ENCODE data around the gene LMTK2.

Gene LMTK2

DNA sequence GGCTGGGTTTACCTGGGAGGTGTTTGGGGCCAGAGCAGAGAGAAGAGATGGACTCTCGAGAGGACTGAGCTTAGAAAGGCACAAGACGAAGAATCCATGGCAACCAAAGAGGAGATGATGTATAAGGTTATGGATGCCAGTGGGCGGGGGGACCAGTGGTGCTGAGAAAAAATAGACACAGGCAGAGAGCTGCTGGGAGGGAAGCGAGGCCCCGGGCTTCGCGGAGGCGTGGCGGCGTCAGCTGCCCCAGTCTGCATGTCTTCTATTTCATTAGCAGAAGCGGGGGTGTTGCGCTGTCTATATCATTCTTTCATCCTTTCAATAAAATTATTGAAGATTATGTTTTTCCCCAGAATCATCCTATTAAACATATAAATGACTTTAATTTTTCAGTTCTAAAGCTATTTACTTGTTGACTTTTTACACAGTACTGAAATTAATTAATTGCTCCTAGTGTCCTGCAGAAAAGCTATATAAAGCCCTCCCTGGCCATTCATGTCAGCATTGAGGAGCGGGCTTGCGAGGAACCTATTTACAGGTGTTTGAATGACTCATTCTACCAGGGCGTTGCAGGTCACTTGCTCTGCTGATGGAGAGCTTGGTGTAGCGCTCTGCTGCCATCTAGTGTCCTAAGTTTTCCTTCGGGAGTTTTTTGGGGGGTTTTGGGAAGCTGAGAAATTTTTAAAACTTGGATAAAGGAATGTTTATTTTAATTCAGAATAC is 61.7 kb downstream of the LMTK2 start:
- Mint-ChIP-seq H3K27me3 (no peaks in the 10 kb centered on the region), H3K4me1 (ENCODE audit: low read depth) (peaks cover 6% of the 10 kb centered on the region), H3K27ac (no peak overlapping the region), H3K9me3 (no peaks in the 10 kb centered on the region), H3K36me3 (ENCODE audit: low read depth) (peaks cover 28% of the 10 kb centered on the region), H3K4me3 (no peak overlapping the region)
- DNase-seq: peak; percentile 51

DNA sequence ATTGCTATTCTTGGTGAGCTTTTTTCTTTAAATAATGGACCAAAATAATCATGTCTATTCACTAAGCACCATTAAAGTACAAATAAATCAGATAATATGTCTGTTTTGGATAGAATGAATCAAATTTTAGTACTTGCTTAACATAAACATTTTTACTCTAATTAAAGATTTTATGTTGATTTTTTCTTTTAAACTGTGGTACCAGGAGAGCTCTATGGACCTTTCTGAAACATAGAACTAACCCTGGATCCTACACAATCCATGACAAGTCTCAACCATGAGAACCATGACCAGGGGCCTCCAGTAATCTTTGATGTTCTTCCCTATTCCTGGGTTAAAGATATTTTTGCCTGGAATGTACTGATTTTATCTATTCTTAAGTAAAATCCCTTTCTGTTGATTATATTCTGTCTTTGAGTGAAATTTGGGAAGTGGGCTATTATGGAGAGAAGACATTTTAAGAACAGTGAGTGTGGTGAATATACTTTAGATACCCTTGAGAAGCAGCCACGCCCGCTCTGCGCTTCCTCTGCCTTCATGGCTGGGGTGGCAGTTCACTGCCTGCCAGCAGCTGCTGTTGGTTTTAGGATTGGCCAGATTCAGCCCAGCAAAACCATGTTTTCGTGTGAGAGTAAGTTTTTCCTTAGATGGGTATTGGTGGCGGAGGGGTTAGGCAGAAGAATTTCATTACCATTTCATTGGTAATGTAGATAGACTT is 62.4 kb downstream of the LMTK2 start:
- H3K27me3 Mint-ChIP-seq: no peaks in the 10 kb centered on the region
- H3K4me1 Mint-ChIP-seq (ENCODE audit: low read depth): peaks cover 6% of the 10 kb centered on the region
- no peak for DNase-seq
- H3K4me3 Mint-ChIP-seq: no peak overlapping the region
- H3K9me3 Mint-ChIP-seq: no peaks in the 10 kb centered on the region
- H3K36me3 Mint-ChIP-seq (ENCODE audit: low read depth): peaks cover 29% of the 10 kb centered on the region
- H3K27ac Mint-ChIP-seq: no peak overlapping the region

- Mint-ChIP-seq H3K36me3 (ENCODE audit: low read depth) (peaks cover 46% of the 10 kb centered on the region), H3K9me3 (no peaks in the 10 kb centered on the region), H3K4me1 (ENCODE audit: low read depth) (peaks cover 6% of the 10 kb centered on the region), H3K27ac (no peak overlapping the region), H3K27me3 (no peaks in the 10 kb centered on the region), H3K4me3 (no peak overlapping the region)
- DNase-seq: no peak
Observed at GRCh38 chr7:98170966-98171365, 64.3 kb downstream of the LMTK2 start.

DNA sequence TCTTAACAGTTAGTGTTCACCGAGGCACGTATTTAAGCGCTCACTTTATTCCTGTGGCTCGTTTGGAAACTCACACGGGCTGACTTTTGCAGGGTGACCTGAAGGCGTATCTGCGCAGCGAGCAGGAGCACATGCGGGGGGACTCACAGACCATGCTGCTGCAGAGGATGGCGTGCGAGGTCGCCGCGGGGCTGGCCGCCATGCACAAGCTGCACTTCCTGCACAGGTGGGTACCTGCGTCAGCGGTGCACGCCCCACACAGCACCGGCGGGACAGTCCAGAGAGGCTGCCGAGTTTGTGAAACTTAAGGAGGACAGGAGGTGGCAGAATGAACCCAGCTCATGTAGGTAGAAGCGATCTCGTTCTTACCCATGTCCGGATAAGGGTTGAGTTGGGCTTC is 64.8 kb downstream of the LMTK2 start:
- peaks cover 6% of the 10 kb centered on the region for H3K4me1 Mint-ChIP-seq (ENCODE audit: low read depth)
- peaks cover 50% of the 10 kb centered on the region for H3K36me3 Mint-ChIP-seq (ENCODE audit: low read depth)

DNA sequence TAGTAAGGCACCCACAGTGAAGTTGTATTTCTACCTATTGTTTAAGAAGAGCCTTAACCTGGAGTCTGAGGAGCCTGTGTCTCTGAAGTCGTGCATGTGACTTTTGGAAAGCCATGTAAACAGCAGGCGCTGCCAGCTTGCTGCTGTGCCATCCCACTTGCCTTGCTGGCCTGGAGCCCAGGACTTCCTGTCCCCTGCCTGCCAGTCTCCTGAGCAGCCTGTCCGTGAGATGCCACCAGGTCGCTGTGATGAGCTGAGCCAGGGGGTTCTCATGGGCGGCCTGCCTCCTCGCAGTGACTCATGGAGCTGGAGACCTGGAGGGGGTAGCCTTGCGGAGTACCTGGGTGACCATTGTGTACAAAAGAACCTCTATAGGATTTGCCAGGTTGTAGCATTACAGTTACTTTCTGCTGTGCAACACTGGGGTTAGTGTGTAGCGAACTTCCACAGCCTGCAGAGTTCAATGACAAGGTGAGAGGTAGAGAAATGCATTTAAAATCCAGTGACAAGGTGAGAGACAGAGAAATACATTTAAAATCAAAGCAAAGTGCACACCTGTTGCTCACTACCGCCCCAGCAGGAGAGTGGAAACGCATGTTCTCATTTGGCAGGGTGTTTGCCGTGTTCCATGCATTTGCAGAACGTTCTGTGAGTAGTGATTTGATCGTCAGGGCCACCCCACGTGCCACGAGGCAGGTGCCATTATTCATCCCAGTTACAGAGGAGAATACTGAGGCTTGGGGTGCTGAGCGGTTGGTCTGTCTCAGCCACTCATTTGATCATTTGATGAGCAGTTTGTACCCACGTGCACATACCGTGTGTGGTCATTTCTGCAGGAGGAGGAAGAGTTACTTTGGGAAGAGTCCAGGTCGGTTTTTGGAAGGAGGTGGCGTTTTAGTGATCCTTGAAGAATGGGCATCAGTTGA is 67.9 kb downstream of the LMTK2 start:
- Mint-ChIP-seq H3K27me3 (no peaks in the 10 kb centered on the region), H3K4me3 (no peak overlapping the region), H3K27ac (no peak overlapping the region), H3K9me3 (no peaks in the 10 kb centered on the region), H3K4me1 (ENCODE audit: low read depth) (no peaks in the 10 kb centered on the region), H3K36me3 (ENCODE audit: low read depth) (peaks cover 69% of the 10 kb centered on the region)
- no peak for DNase-seq

More for the DNA sequence above, 64.8 kb downstream of the LMTK2 start:
- no peak overlapping the region for H3K27ac Mint-ChIP-seq
- no peak overlapping the region for H3K4me3 Mint-ChIP-seq
- DNase-seq: no peak
- H3K27me3 Mint-ChIP-seq: no peaks in the 10 kb centered on the region
- H3K9me3 Mint-ChIP-seq: no peaks in the 10 kb centered on the region

GRCh38 chr7:98175260-98175940 is 68.7 kb downstream of the LMTK2 start:
- no peak overlapping the region for H3K27ac Mint-ChIP-seq
- no peak overlapping the region for H3K4me3 Mint-ChIP-seq
- peaks cover 67% of the 10 kb centered on the region for H3K36me3 Mint-ChIP-seq (ENCODE audit: low read depth)
- no peaks in the 10 kb centered on the region for H3K9me3 Mint-ChIP-seq
- no peak for DNase-seq
- no peaks in the 10 kb centered on the region for H3K4me1 Mint-ChIP-seq (ENCODE audit: low read depth)
- H3K27me3 Mint-ChIP-seq: no peaks in the 10 kb centered on the region

DNA sequence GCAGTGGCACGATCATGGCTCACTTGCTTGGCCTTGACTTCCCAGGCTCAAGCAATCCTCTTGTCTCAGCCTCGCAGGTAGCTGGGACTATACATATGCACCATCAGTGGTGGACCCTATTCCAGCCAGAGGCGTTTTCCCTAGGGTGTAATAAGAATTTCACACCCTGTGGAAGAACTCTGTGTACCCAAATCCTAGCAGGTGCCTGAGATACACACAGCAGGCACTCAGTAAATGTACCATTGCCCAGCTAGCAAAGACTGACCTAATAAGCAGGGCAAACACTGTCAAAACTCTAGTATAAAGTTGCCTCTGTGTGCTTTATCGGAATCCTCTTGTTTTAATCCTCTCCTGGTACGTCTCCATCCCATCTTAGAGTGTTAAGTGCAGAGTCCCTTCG is 70.9 kb downstream of the LMTK2 start:
- Mint-ChIP-seq H3K9me3 (no peaks in the 10 kb centered on the region), H3K27me3 (no peaks in the 10 kb centered on the region), H3K4me3 (no peak overlapping the region), H3K4me1 (ENCODE audit: low read depth) (no peaks in the 10 kb centered on the region), H3K36me3 (ENCODE audit: low read depth) (peaks cover 61% of the 10 kb centered on the region), H3K27ac (no peak overlapping the region)
- no peak for DNase-seq

DNA sequence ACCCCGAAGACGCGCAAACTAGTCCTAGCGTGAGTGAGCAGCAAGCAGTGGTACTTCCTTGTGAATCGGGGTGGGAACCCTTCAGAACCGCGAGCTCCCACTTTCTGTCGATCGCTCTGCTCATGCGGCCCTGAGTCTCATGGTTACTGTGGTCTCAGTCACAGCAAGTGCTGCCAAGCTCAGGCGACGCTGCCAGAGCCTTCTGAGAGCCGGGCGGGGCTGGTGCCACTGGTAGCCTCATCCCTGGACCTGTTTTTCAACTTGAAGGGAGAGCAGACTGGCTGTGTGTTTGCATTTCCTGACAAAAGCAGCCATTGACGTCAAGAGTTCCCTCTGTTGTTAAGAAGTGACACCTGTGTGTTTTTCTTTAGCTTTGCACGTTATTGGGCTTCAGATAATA is 71.7 kb downstream of the LMTK2 start:
- DNase-seq: no peak
- no peak overlapping the region for H3K27ac Mint-ChIP-seq

DNA sequence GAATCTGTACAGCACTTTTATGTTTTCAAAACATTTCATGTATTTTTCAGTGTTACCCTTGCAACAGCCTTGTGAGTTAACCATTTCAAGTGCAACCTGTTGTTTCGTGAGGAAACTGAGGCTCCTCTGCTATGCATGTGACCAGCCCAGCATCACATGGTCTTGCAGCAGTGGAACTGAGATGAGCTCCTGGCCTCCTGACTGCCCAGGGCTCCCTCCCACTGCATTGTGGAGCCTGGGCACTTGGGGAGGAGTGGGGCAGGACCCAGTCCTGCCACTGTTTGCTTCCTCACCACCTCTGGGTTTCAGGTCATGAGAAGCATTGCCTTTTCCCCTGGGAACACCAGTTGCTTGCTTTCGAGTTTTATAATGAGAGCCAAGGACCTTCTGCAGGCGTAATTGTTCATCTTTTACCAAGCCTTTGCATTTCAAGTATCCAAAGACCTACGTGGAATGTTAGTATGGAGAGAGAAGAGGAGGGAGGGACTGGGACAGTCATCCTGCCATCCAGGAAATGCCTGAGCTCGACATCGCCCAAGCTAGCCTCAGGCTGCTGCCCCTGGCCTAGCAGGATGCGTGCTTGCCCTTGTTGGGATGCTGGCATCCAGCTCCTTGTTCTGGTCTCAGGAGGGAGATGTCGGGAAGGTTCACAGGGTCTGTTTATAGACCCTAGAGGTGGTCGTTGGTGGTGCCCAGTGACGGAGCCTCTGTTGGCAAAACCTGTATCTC is 72.3 kb downstream of the LMTK2 start:
- Mint-ChIP-seq H3K4me1 (ENCODE audit: low read depth) (no peaks in the 10 kb centered on the region), H3K9me3 (no peaks in the 10 kb centered on the region), H3K36me3 (ENCODE audit: low read depth) (peaks cover 60% of the 10 kb centered on the region), H3K4me3 (no peak overlapping the region), H3K27ac (no peak overlapping the region), H3K27me3 (no peaks in the 10 kb centered on the region)
- DNase-seq: no peak

More for the DNA sequence above, 71.7 kb downstream of the LMTK2 start:
- Mint-ChIP-seq H3K4me3 (no peak overlapping the region), H3K4me1 (ENCODE audit: low read depth) (no peaks in the 10 kb centered on the region), H3K36me3 (ENCODE audit: low read depth) (peaks cover 61% of the 10 kb centered on the region), H3K27me3 (no peaks in the 10 kb centered on the region), H3K9me3 (no peaks in the 10 kb centered on the region)

- no peak overlapping the region for H3K27ac Mint-ChIP-seq
- peaks cover 51% of the 10 kb centered on the region for H3K36me3 Mint-ChIP-seq (ENCODE audit: low read depth)
- H3K4me1 Mint-ChIP-seq (ENCODE audit: low read depth): no peaks in the 10 kb centered on the region
- H3K4me3 Mint-ChIP-seq: no peak overlapping the region
- no peaks in the 10 kb centered on the region for H3K27me3 Mint-ChIP-seq
- no peak for DNase-seq
- H3K9me3 Mint-ChIP-seq: no peaks in the 10 kb centered on the region
Observed at GRCh38 chr7:98180751-98181150, 74.1 kb downstream of the LMTK2 start.

DNA sequence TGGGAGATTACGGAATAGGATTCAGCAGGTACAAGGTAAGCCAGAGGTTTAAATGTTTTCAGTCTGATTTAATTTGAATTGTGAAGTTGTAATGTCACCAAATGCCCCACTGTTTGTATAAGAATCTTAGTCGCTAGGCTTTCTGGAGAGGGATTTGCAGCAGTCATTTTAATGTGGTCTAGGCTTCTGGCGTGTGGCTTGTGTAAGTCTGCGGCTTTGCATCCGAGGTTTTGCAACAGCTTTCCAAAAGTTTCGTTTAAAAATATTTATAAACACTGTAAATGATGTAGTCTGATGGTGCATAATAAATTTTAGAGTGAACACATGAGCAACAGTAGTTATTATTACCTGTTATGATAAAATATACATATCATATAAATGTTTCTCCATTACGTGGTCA is 78.4 kb downstream of the LMTK2 start:
- no peak overlapping the region for H3K4me3 Mint-ChIP-seq

GRCh38 chr7:98186452-98187137 is 79.9 kb downstream of the LMTK2 start:
- Mint-ChIP-seq H3K27ac (no peak overlapping the region), H3K36me3 (ENCODE audit: low read depth) (peaks cover 63% of the 10 kb centered on the region), H3K4me1 (ENCODE audit: low read depth) (no peaks in the 10 kb centered on the region), H3K27me3 (no peaks in the 10 kb centered on the region), H3K9me3 (no peaks in the 10 kb centered on the region), H3K4me3 (no peak overlapping the region)
- DNase-seq: no peak

More for the DNA sequence above, 78.4 kb downstream of the LMTK2 start:
- no peaks in the 10 kb centered on the region for H3K27me3 Mint-ChIP-seq
- DNase-seq: no peak
- peaks cover 60% of the 10 kb centered on the region for H3K36me3 Mint-ChIP-seq (ENCODE audit: low read depth)
- no peaks in the 10 kb centered on the region for H3K9me3 Mint-ChIP-seq
- H3K27ac Mint-ChIP-seq: no peak overlapping the region
- H3K4me1 Mint-ChIP-seq (ENCODE audit: low read depth): no peaks in the 10 kb centered on the region

GRCh38 chr7:98187138-98187502 is 80.5 kb downstream of the LMTK2 start:
- no peak for DNase-seq
- Mint-ChIP-seq H3K27ac (no peak overlapping the region), H3K9me3 (no peaks in the 10 kb centered on the region), H3K36me3 (ENCODE audit: low read depth) (peaks cover 64% of the 10 kb centered on the region), H3K4me3 (no peak overlapping the region), H3K27me3 (no peaks in the 10 kb centered on the region), H3K4me1 (ENCODE audit: low read depth) (no peaks in the 10 kb centered on the region)

Data from activated T-cell treated with anti-CD3 and anti-CD28 coated beads, Interleukin-2, amount 50 U/mL, for 24 hours (primary cell).